ENCODE results near the gene PTGDS. TPM values are rescaled to one million over a fixed set of nuclear protein-coding genes. Genes with fewer than 3 reads are reported as not detected.
"Not testable (repeated sequence)": the region's sequence is repeated elsewhere in the genome, so short reads cannot be mapped to it uniquely, and the experiment has no call there.

PTGDS gene
- total and polyA plus RNA-seq, 2 donors (not counting 1 experiment from before 2014, with no cell fraction given) = 0.13 TPM; not detected in 1

DNA sequence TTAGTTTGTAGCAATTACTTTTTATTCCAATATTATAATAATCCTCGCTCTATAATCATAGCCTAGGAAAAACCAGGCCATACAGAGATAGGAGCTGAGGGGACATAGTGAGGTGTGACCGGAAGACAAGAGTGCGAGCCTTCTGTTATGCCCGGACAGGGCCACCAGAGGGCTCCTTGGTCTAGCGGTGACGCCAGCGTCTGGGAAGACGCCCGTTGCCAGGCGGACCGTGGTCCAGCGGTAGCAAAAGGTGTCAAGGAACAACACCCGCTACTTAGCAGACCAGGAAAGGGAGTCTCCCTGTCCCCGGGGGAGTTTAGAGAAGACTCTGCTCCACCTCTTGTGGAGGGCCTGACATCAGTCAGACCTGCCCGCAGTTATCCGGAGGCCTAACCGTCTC is 27.0 kb downstream of the PTGDS start:
- H3K27me3 ChIP-seq (replicated peaks in 1 of 4; ENCODE audit: control extremely low read depth in 1 of 4, control insufficient read depth in 3 of 4, insufficient read depth in 4 of 4, low read length in 3 of 4); H3K27ac ChIP-seq (ENCODE audit: low read length in 2 of 2); H3K9me3 ChIP-seq (ENCODE audit: control extremely low read depth in 1 of 3, control insufficient read depth in 2 of 3, insufficient read depth in 1 of 3, low read length in 2 of 3); H4K20me1 ChIP-seq (ENCODE audit: control insufficient read depth, insufficient read depth, low read length, poor library complexity, severe bottlenecking); DNase-seq; H3K9me3 Mint-ChIP-seq (ENCODE audit: insufficient read depth); H3K27me3 Mint-ChIP-seq; POLR2A ChIA-PET; H3K4me2 ChIP-seq (replicated peaks; ENCODE audit: low read depth, low read length, poor library complexity, severe bottlenecking); H3K79me2 ChIP-seq (ENCODE audit: control insufficient read depth, insufficient read depth, low read length); H3K36me3 ChIP-seq (replicated peaks in 1 of 2; ENCODE audit: control extremely low read depth in 1 of 2, control insufficient read depth in 1 of 2, extremely low read depth in 1 of 2, insufficient read depth in 2 of 2, low read length in 1 of 2); H3K4me3 Mint-ChIP-seq; H2AFZ ChIP-seq (ENCODE audit: insufficient read depth, low read depth, low read length, poor library complexity, severe bottlenecking); H3K27ac Mint-ChIP-seq; H3K9ac ChIP-seq (ENCODE audit: low read length); ATAC-seq (ENCODE audit: low read depth); H3K4me3 ChIP-seq (ENCODE audit: control extremely low read depth in 1 of 5, extremely low read depth in 1 of 5, insufficient read depth in 1 of 5, low read depth in 2 of 5, low read length in 4 of 5): not testable (repeated sequence)
- WGBS (ENCODE audit: insufficient coverage) = 42% methylated on average over 13 of the region's 17 CpGs
- TF ChIP-seq CTCF (IDR thresholded peaks at IDR 0.05) = peak; percentile 54
- intact Hi-C loops (cut with micrococcal nuclease) = loop anchor here (1.0 kb wide), 1 partner anchor 31 kb away; no protein-coding TSS in a partner anchor
- peaks cover 17 to 21% of the 10 kb centered on the region in 2 donors for H3K4me1 ChIP-seq (ENCODE audit: control insufficient read depth in 2 of 2, insufficient read depth in 2 of 2, low read length in 2 of 2)
- peaks cover 17% of the 10 kb centered on the region for H3K4me1 Mint-ChIP-seq
- CTCF ChIA-PET = interaction anchor here (0.7 to 2.8 kb wide), 4 partner anchors 17 to 67 kb away, joined by 3 to 16 read pairs (median 3); no protein-coding TSS in a partner anchor

DNA sequence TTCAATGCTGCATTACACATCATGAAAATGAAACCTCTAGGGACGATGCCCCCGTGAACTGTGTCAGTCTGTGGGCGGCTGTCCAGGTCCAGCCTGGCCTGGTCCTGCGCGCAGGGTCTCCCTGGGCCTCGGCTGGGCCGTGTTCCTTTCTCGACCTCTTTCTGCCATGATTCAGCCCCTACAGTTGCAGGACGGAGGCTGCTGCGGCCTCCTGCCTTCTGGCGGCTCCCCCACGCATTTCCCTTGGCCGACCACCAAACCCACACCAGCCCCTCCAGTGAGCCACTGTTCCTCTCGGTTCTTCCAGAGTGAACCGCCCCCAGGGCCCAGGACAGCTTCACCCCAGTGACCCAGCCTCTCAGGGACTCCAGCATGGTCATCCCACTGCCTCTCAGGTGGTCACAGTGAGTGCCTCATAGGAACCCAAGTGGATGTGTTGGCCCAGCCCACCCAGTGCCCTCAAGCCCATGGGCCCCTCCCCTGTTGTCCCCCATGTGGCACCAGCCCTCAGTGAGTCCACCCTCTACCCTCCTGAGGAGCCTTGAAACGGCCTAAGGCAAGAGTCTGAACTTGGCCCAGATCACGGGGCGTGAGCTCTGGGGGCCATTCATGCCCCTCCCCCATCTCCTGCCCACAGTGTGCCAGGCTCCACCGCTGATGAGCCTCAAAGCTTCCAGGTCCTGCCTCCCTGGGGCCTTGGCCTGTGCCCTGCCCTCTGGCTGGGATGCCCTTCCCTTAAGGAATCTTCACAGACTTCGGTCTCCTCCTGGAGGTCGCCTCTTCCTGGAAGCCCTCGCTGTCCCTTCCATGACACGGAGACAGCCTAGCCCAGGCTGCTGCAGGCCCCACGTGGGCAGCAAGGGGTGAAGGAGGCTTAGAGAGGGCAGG is 29.1 kb downstream of the PTGDS start:
- no peak overlapping the region for H2AFZ ChIP-seq (ENCODE audit: insufficient read depth, low read depth, low read length, poor library complexity, severe bottlenecking)
- TF ChIP-seq EZH2 (IDR thresholded peaks at IDR 0.05; ENCODE audit: borderline replicate concordance, insufficient read depth, low read depth, low read length, poor library complexity, severe bottlenecking) = no peak
- TF ChIP-seq CTCF (IDR thresholded peaks at IDR 0.05) = no peak
- H3K9me3 ChIP-seq (ENCODE audit: control extremely low read depth in 1 of 3, control insufficient read depth in 2 of 3, insufficient read depth in 1 of 3, low read length in 2 of 3) = peaks cover 0 to 4% (median 0%) of the 10 kb centered on the region in 3 donors
- H3K27ac ChIP-seq (ENCODE audit: low read length in 2 of 2) = no peak overlapping the region
- no peak overlapping the region for H3K9ac ChIP-seq (ENCODE audit: low read length)
- DNase-seq (no peak), ATAC-seq (ENCODE audit: low read depth) (no peak)
- H3K27me3 ChIP-seq (replicated peaks in 1 of 4; ENCODE audit: control extremely low read depth in 1 of 4, control insufficient read depth in 3 of 4, insufficient read depth in 4 of 4, low read length in 3 of 4) = no peaks in the 10 kb centered on the region
- ChIA-PET POLR2A (no interaction called here), CTCF (interaction anchor here (1.3 to 2.8 kb wide), 2 partner anchors 29 kb away, joined by 3 to 16 read pairs; no protein-coding TSS in a partner anchor)
- no peaks in the 10 kb centered on the region for H3K9me3 Mint-ChIP-seq (ENCODE audit: insufficient read depth)
- H3K4me3 ChIP-seq (ENCODE audit: control extremely low read depth in 1 of 5, extremely low read depth in 1 of 5, insufficient read depth in 1 of 5, low read depth in 2 of 5, low read length in 4 of 5) = no peak overlapping the region
- H3K4me1 ChIP-seq (ENCODE audit: control insufficient read depth in 2 of 2, insufficient read depth in 2 of 2, low read length in 2 of 2) = peaks cover 0 to under 1% of the 10 kb centered on the region in 2 donors
- WGBS (ENCODE audit: insufficient coverage) = 48% methylated on average over 23 of the region's 24 CpGs
- H4K20me1 ChIP-seq (ENCODE audit: control insufficient read depth, insufficient read depth, low read length, poor library complexity, severe bottlenecking) = no peaks in the 10 kb centered on the region
- intact Hi-C loops (cut with micrococcal nuclease) = no loop called here
- no peak overlapping the region for H3K4me2 ChIP-seq (replicated peaks; ENCODE audit: low read depth, low read length, poor library complexity, severe bottlenecking)
- no peaks in the 10 kb centered on the region for H3K4me1 Mint-ChIP-seq
- no peaks in the 10 kb centered on the region for H3K79me2 ChIP-seq (ENCODE audit: control insufficient read depth, insufficient read depth, low read length)
- H3K4me3 Mint-ChIP-seq = no peak overlapping the region
- no peaks in the 10 kb centered on the region for H3K36me3 ChIP-seq (replicated peaks in 1 of 2; ENCODE audit: control extremely low read depth in 1 of 2, control insufficient read depth in 1 of 2, extremely low read depth in 1 of 2, insufficient read depth in 2 of 2, low read length in 1 of 2)
- H3K27ac Mint-ChIP-seq = peak overlapping the region; percentile 20
- H3K27me3 Mint-ChIP-seq = no peaks in the 10 kb centered on the region

All from B cell (primary cell).